Measurements from ENCODE around the gene VSIR. TPM values are rescaled to one million over a fixed set of nuclear protein-coding genes. Genes with fewer than 3 reads are reported as not detected.

VSIR gene
- total and polyA plus RNA-seq, 9 of the 15 experiments (the other 6 are each of a cell fraction or from before 2014, with no cell fraction given): 0.14 to 20.5 (median 9.3) TPM

GRCh38 chr10:71713135-71714030 is 59.9 kb downstream of the VSIR start (continued):
- TF ChIP-seq ZMIZ1 (IDR thresholded peaks at IDR 0.05; ENCODE audit: low read depth in 2 of 2, low read length in 2 of 2) (no peak), RBM17 (IDR thresholded peaks at IDR 0.05; ENCODE audit: borderline replicate concordance, low read depth, low read length) (no peak), TRIM28 (IDR thresholded peaks at IDR 0.05) (no peak), ZNF280B (CRISPR knock-in tag; IDR thresholded peaks at IDR 0.05) (no peak), CTCF (IDR thresholded peaks at IDR 0.05 in 2 of 3, conservative IDR thresholded peaks at IDR 0.05 in 1 of 3; ENCODE audit: insufficient read depth in 2 of 3, low read depth in 1 of 3, low read length in 3 of 3) (peak in 1 of 3 experiments; percentile 11; a peak in 1 of 6 replicates), ETV1 (tag; conservative IDR thresholded peaks at IDR 0.05; ENCODE audit: low read depth) (no peak), ARID3B (CRISPR knock-in tag; IDR thresholded peaks at IDR 0.05; ENCODE audit: borderline replicate concordance) (no peak), MBD1 (CRISPR knock-in tag; IDR thresholded peaks at IDR 0.05) (no peak), ZNF609 (CRISPR knock-in tag; IDR thresholded peaks at IDR 0.05; ENCODE audit: borderline replicate concordance) (no peak)
